ENCODE results near the gene SLC25A51.

- no peak for TF ChIP-seq CTCF (IDR thresholded peaks at IDR 0.05; ENCODE audit: low read length)
- no peak for TF ChIP-seq EZH2phosphoT487 (IDR thresholded peaks at IDR 0.05; ENCODE audit: low read length)
- TF ChIP-seq EZH2 (optimal IDR thresholded peaks at IDR 0.05; ENCODE audit: low read depth, low read length): no peak
Observed at GRCh38 chr9:37917313-37917731, 13.4 kb upstream of the SLC25A51 start.
